HG03565 (cell line): ENCODE measurements around the gene PICK1.
"Not testable (repeated sequence)": the region's sequence is repeated elsewhere in the genome, so short reads cannot be mapped to it uniquely, and the experiment has no call there.

Experiments
- ATAC-seq: cut with Tn5 transposase; IDR thresholded peaks from one replicate; pipeline ENCODE4 v1.9.1; 2021; ENCODE audit warnings: mild to moderate bottlenecking, moderate library complexity; ENCODE audit not compliant: unreplicated experiment

The PICK1 gene

DNA sequence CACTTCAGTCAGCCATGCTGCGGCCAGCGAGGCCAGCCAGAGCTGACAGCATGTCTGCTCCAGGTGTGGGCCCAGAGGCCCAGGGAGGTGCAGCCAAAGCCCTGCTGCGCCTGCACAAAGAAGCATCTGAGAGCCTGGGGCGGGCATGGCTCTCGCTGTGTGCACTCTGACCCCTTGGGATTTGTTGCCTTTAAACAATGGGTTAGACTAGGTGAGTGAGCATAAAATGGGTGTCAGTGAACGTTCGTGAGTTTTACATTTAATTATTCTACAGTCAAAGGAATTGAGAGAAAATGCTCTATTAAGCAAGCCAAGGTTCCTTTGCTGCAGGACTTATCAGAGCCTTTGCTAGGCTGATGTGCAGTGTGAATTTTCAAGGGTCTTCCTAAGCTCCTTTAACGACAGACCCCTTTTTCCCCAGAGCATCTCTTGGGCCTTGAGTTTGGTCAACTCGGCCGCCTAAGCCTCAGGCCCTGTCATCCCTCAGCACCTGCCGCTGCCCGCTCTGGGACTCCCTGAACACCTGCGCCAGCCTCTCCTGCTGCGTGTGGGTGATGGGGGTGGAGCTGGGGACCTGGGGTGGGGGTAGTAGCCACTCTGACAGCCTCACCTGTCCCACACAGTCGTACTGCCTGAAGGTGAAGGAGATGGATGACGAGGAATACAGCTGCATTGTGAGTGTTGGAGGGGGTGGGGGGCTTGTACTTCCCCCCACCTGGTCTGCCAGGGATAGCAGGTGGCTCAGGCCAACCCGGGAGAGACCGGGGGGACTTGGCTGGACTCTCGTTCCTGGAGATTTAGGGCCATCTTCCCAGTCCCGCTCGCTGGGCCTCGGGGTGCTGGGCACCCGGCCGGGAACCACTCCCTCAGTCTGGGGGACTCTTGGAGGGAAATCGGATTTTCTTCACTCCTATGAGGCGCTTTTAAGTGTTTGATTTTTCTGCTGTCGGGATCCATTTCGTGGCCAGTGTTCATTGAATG is 16.2 kb downstream of the PICK1 start:
- ATAC-seq, result no peak

- ATAC-seq, result no peak
Observed at GRCh38 chr22:38074181-38075104, 17.2 kb downstream of the PICK1 start.

- ATAC-seq, result no peak
Observed at GRCh38 chr22:38075105-38075825, 18.1 kb downstream of the PICK1 start.

GRCh38 chr22:38075961-38076360 is 18.8 kb downstream of the PICK1 start:
- no peak for ATAC-seq

DNA sequence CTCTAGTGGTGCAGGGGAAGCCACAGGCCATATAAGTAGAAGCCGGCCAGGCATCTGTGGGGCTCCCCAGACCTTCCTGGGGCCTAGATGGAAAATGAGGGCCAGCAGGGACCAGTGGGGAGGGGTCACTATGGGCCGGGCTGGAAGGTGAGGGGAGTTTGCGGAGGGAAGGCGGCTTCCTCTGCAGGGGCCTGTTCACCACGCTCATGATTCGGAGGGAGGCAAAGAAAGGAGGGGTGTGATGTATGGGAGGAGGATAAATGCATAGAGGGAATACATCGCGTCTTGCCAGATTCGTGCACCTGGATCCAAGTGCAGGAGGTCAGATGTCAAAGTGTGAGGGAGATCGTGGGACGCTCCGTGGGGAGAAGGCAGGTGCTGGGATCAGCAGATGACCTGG is 19.9 kb downstream of the PICK1 start:
- no peak for ATAC-seq

DNA sequence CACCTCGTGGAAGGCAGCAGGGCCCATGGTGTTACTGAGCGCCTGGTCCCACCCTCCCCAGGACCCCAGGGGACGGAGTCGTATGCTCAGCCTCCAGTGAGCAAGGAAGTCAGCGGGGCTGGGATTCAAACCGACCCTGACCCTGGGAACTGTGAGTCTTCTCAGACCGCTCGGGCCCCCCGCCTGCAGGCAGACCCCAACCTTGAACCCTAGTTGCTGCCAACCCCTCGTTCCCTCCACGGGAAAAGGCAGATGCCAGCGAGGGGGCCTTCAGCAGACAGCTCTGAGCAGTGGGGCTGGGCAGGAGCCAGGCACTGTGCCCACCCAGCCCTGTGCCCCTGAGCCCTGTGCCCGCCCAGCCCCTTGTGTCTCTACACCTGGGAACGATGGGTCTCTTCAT is 20.4 kb downstream of the PICK1 start:
- ATAC-seq, result no peak

GRCh38 chr22:38078046-38078840 is 21.0 kb downstream of the PICK1 start:
- no peak for ATAC-seq

GRCh38 chr22:38079208-38079607 is 22.0 kb downstream of the PICK1 start:
- ATAC-seq, result not testable (repeated sequence)

DNA sequence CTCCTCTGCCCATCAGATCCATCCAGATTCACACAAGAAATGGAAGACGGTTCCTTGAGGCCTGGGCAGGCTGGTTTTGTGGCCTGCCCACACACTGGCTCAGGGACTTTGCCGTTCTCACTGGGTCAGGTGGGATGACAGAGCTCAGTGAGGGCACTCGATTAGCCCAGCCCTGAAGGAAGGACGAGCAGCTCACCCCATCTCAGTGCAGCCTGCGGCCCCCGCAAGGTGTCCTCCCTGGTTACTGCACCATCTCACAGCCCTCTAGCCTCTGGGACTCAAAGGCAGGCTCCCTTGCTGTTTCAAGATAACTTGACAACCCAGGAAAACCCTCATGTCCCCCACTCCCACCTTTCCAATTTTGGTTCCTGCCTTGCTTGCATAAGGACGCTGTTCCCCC is 22.6 kb downstream of the PICK1 start:
- no peak for ATAC-seq

DNA sequence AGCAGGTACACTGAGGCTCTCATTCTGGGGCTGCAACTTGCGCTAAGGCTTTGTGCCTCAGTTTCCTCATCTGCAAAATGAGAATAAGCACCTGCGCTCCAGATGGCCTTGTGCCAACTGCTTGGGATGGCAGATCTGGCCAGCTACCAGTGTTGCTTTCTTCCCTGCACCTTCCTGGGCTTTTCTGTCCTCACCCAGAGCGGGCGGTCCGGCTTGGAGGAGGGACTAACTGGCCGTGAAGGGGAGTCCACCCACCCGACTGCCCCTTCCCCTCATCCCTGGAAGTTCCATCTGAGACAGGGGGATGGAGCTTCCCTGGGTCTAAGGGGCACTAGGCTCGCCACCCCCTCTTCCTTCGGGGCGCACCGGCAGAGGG is 23.3 kb downstream of the PICK1 start:
- ATAC-seq, result no peak

GRCh38 chr22:38080850-38081635 is 23.8 kb downstream of the PICK1 start:
- no peak for ATAC-seq

GRCh38 chr22:38081636-38081940 is 24.4 kb downstream of the PICK1 start:
- no peak for ATAC-seq

DNA sequence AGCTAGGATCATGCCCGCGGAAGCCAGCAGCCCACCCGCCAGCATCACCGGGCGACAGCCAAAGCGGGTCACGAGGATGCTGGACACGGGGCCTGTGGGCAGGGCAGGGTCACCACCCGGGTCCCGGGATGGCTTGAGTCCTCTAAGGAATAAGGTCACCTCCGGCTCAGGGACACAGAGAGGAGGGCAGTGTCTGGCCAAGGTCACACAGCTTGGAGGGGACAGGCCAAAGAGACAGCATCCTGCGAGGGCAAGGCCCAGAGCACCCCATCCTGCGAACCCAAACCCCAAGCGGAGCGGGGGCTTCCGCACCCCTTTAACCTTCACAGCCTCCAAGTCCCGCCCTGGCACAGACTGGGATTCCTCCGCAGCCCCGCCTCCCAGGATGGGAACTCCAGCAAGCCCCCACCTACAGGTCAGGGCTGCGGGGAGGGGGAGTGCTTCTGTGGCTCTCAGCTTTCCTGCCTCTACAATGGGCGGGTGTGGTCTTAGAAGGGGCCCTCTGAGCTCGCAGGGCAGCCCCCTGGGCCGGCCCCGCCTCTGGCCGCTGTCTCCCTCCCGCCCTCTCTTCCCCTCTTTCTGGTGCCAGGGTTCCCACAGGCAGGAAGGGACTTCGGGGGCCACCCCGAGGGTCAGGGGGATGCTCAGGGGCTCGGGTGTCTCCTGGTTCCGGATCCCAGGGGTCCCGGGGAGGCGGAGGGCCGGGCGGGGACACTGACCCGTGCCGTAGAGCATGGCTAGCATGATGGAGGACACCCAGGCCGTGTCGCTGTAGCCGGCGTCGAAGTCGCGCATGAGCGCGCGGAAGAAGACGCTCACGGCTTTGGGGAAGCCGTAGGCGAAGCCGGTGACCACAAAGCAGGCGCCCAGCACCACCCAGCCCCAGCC is 25.0 kb downstream of the PICK1 start:
- ATAC-seq, result no peak

- ATAC-seq, result no peak
Observed at GRCh38 chr22:38082986-38083710, 25.9 kb downstream of the PICK1 start.

- no peak for ATAC-seq
Observed at GRCh38 chr22:38083931-38084631, 26.9 kb downstream of the PICK1 start, which contains the start of gene SLC16A8. Gene SLC16A8, minus strand, starts transcription at chr22:38084184. Its CDS starts 1,311 bp downstream, at chr22:38082873.

DNA sequence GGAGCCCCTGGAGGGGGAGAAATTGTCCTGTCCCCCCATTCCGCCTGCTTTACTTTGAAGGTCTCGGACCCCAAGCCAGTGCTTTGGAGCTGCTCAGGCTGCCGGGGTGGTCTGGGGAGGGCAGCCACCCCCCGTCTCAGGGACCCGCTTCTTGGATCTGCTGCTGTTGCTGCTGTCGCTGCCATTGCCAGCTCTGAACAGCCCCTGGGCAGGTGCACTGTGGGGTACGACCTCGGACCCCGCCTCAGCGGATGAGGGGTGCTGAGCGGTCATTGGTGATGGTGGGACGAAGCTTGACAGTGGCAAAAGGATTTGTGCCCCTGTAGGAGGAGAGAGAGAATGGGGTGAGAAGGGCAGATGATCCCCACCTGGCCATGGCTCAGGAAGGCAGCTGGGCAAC is 27.9 kb downstream of the PICK1 start:
- ATAC-seq, result no peak

DNA sequence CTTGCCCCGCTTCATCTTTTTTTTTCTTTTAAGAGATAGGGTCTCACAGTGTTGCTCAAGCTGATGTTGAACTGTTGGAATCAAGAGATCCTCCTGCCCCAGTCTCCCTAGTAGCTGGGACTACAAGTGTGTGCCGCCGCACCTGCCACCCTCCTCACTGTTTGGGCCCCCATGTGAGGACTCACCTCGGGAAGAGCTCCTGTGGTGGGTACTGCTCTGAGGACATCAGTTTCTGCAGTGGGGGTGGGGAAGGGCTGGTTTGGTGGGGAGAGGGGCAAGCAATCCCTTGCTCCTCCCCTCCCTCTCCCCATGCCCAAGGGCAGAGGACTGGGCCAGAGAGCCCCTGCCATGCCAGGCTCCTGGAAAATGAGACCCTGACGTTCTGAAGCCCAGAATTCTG is 28.3 kb downstream of the PICK1 start:
- ATAC-seq, result no peak
